GM12864 (cell line): Measurements from ENCODE around the gene AIFM3.

Source experiments
- DNase-seq: peaks from one replicate; pipeline ENCODE4 v3.0.0-alpha.2; 2011; ENCODE audit warnings: low read depth
- H3K4me3 ChIP-seq: 2 replicates; pipeline ENCODE4 v1.5.1; 2011; ENCODE audit warnings: mild to moderate bottlenecking, low read depth, low read length, control low read depth
- CTCF ChIP-seq: IDR thresholded peaks from 2 replicates; pipeline ENCODE4 v1.5.1; 2011; ENCODE audit warnings: low read depth, mild to moderate bottlenecking, moderate library complexity, low read length, control low read depth, inconsistent platforms; ENCODE audit errors: missing control alignments

AIFM3 gene

GRCh38 chr22:20991252-20992055 lies 24.4 kb downstream of the AIFM3 start:
- TF ChIP-seq CTCF: no peak
- H3K4me3 ChIP-seq: no peak overlapping the region
- DNase-seq: no peak

- TF ChIP-seq CTCF: no peak
- no peak for DNase-seq
- no peak overlapping the region for H3K4me3 ChIP-seq
Measured at GRCh38 chr22:20992056-20992442, 25.0 kb downstream of the AIFM3 start.

- TF ChIP-seq CTCF: no peak
- DNase-seq: no peak
- no peak overlapping the region for H3K4me3 ChIP-seq
Measured at GRCh38 chr22:20992456-20993303, 25.6 kb downstream of the AIFM3 start.

DNA sequence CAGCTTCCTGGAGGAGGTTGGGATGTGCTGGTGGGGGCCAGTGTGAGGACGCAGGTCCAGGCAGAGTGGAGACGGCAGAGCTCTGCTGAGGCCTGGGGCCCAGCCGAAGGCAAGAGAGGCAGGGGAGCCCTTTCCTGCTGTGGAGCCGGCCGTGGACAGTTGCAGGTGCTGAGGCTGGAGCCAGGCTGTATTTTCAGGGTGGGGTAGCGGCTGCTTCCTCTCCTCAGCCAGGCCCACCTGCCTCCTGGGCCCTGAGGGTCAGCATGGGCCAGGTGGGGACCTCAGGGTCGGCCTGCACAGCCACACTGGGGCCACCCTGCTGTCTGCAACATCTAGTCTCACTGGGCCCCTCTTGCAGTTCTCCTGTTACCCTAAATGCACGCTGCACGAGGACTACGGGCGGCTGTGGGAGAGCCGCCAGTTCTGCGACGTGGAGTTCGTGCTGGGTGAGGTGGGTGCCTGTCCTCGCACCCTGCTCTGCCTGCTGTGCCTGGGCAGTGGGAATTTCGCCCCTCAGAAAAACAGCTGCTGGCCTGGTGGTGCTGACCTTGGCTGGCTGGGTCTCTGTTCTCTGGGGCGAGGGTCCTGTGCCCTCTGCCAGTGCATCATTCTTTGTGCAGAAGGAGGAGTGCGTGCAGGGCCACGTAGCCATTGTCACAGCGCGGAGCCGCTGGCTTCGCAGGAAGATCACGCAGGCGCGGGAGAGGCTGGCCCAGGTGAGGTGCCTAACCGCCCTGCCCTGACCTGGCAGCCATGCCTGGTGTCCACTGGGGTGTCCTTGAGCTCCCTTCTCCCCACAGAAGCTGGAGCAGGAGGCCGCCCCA lies 26.5 kb downstream of the AIFM3 start:
- no peak for DNase-seq
- TF ChIP-seq CTCF: no peak
- no peak overlapping the region for H3K4me3 ChIP-seq

GRCh38 chr22:20994128-20994901 lies 27.3 kb downstream of the AIFM3 start:
- no peak for TF ChIP-seq CTCF
- no peak for DNase-seq
- no peak overlapping the region for H3K4me3 ChIP-seq

DNA sequence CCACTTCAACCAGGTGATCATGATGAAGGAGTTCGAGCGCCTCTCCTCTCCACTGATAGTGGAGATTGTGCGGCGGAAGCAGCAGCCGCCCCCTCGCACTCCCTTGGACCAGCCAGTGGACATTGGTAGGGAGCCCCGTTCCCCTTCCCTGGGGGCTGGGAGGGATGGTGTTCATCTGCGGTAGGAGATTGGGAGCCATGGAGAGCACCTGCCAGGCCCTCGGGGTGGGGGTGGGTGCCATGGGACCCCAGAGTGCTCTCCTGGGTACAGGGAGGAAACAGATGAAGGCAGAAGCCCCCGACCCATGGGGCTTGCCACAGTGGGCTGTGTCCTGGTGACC lies 27.8 kb downstream of the AIFM3 start:
- no peak overlapping the region for H3K4me3 ChIP-seq
- TF ChIP-seq CTCF: no peak
- DNase-seq: no peak
